GM12878 (cell line): Measurements from ENCODE around the gene ARHGAP26. TPM values are rescaled to one million over a fixed set of nuclear protein-coding genes. Genes with fewer than 3 reads are reported as not detected.

Source experiments
- ATAC-seq: fragments of 200-7000 bp; cut with Tn5 transposase; 3 replicates; pipeline ENCODE4 v1.9.1; 2020; ENCODE audit warnings: mild to moderate bottlenecking, moderate library complexity
- BruUV-seq: library from RNA; stranded (reverse); fragments of 400-500 nt; replicated peaks from 2 replicates; lab custom pipeline; 2021; lab: Mats Ljungman, UMichigan
- CTCF ChIA-PET: fragments of 300-600 bp; sonication (Branson Sonifier 250); formaldehyde crosslinking; extraction: SDS; loops from one replicate; lab custom pipeline; 2021; ENCODE audit warnings: inconsistent platforms; lab: Yijun Ruan, JAX
- POLR2A ChIA-PET: fragments of 350-600 bp; formaldehyde crosslinking; extraction: SDS; loops from one replicate; lab custom pipeline; 2021; ENCODE audit warnings: inconsistent platforms; lab: Charles Lee
- RAD21 ChIA-PET: fragments of 300-600 bp; sonication (Branson Sonifier 250); formaldehyde crosslinking; loops from one replicate; lab custom pipeline; 2023; ENCODE audit warnings: antibody characterized with exemption; ENCODE audit not compliant: unreplicated experiment; lab: Charles Lee
- SMC1A ChIA-PET: fragments of 300-600 bp; sonication (Branson Sonifier 250); formaldehyde crosslinking; loops from one replicate; lab custom pipeline; 2023; ENCODE audit not compliant: unreplicated experiment, uncharacterized antibody; lab: Charles Lee
- DNase-seq: peaks from one replicate; pipeline ENCODE4 v3.0.0-alpha.2; 2011; ENCODE audit warnings: low read depth, low spot score
- FAIRE-seq: peaks from 3 replicates; lab custom pipeline; 2011; peaks lifted over from hg19 to GRCh38; lab: Jason Lieb, UNC
- H2AFZ ChIP-seq: 2 replicates; pipeline ENCODE4 v1.6.0; 2011; ENCODE audit warnings: low read depth, low read length, control low read depth; ENCODE audit not compliant: control insufficient read depth
- H3K27ac ChIP-seq: 2 replicates; pipeline ENCODE4 v1.5.1; 2011; ENCODE audit warnings: control low read depth; ENCODE audit not compliant: control insufficient read depth, insufficient read depth
- H3K27me3 ChIP-seq, 2 experiments: replicated peaks in 1 of 2; 2 replicates each; pipeline versions ENCODE4 v1.6.0 to v1.6.1; 2011; ENCODE audit warnings: low read length in 1 of 2; ENCODE audit not compliant: control insufficient read depth in 2 of 2, insufficient read depth in 2 of 2
- H3K36me3 ChIP-seq, 2 experiments: 2 replicates each; pipeline ENCODE4 v1.5.1; 2011; ENCODE audit warnings: low read length in 1 of 2; ENCODE audit not compliant: control insufficient read depth in 2 of 2, insufficient read depth in 2 of 2
- H3K4me1 ChIP-seq: 2 replicates; pipeline ENCODE4 v1.6.1; 2011; ENCODE audit warnings: mild to moderate bottlenecking, low read length, moderate library complexity, mixed read lengths; ENCODE audit not compliant: control insufficient read depth, insufficient read depth
- H3K4me2 ChIP-seq: 2 replicates; pipeline ENCODE4 v1.6.0; 2011; ENCODE audit warnings: control low read depth; ENCODE audit not compliant: control insufficient read depth, insufficient read depth
- H3K4me3 ChIP-seq: fragments of 200-600 bp; sonication (generic); 2 replicates; pipeline ENCODE4 v1.5.1; 2016
- H3K79me2 ChIP-seq: 2 replicates; pipeline ENCODE4 v1.6.0; 2011; ENCODE audit warnings: low read length; ENCODE audit not compliant: control insufficient read depth, insufficient read depth
- H3K9ac ChIP-seq: 2 replicates; pipeline ENCODE4 v1.8.0; 2011; ENCODE audit warnings: low read length, control low read depth, mixed read lengths; ENCODE audit not compliant: control insufficient read depth, insufficient read depth
- H3K9me3 ChIP-seq: replicated peaks from 3 replicates; pipeline ENCODE4 v1.5.1; 2011; ENCODE audit warnings: mild to moderate bottlenecking, low read length; ENCODE audit not compliant: control insufficient read depth, insufficient read depth
- H4K20me1 ChIP-seq: 2 replicates; pipeline ENCODE4 v1.6.0; 2011; ENCODE audit not compliant: control insufficient read depth, insufficient read depth
- BMI1 ChIP-seq: fragments of 450-650 bp; IDR thresholded peaks from 2 replicates; pipeline ENCODE4 v1.6.1; 2016; ENCODE audit warnings: mild to moderate bottlenecking, moderate library complexity, borderline replicate concordance
- CREB1 ChIP-seq: IDR thresholded peaks from 2 replicates; pipeline ENCODE4 v1.6.1; 2012; ENCODE audit warnings: low read depth, mild to moderate bottlenecking, inconsistent platforms
- EP300 ChIP-seq, 2 experiments: fragments of 150-350 bp in 1 of 2; IDR thresholded peaks; 2 replicates each; pipeline ENCODE4 v1.6.1; 2011 to 2012; ENCODE audit warnings: low read depth in 2 of 2, low read length in 2 of 2, borderline replicate concordance in 1 of 2, improper control_type of control experiment in 1 of 2, inconsistent platforms in 1 of 2; ENCODE audit not compliant: control insufficient read depth in 1 of 2
- KAT2A ChIP-seq: conservative IDR thresholded peaks from 2 replicates; pipeline ENCODE4 v1.6.1; 2011; ENCODE audit warnings: low read depth, low read length; ENCODE audit not compliant: control insufficient read depth
- MTA2 ChIP-seq: fragments of 450-650 bp; IDR thresholded peaks from 2 replicates; pipeline ENCODE4 v1.6.1; 2016; ENCODE audit warnings: low read depth, mild to moderate bottlenecking, moderate library complexity
- NFYB ChIP-seq: IDR thresholded peaks from 2 replicates; pipeline ENCODE4 v1.6.1; 2011; ENCODE audit warnings: low read depth, mild to moderate bottlenecking, low read length, improper control_type of control experiment, moderate library complexity; ENCODE audit not compliant: insufficient read depth
- NR2C2 ChIP-seq: IDR thresholded peaks from 2 replicates; pipeline ENCODE4 v1.6.1; 2011; ENCODE audit warnings: borderline replicate concordance, low read depth; ENCODE audit not compliant: control insufficient read depth, insufficient read length
- NRF1 ChIP-seq: conservative IDR thresholded peaks from 2 replicates; pipeline ENCODE4 v1.6.1; 2011; ENCODE audit warnings: mild to moderate bottlenecking, low read depth, low read length, improper control_type of control experiment
- PAX5 ChIP-seq: IDR thresholded peaks from 2 replicates; pipeline ENCODE4 v1.6.1; 2011; ENCODE audit warnings: low read depth, low read length, borderline replicate concordance
- RAD51 ChIP-seq: fragments of 450-650 bp; IDR thresholded peaks from 2 replicates; pipeline ENCODE4 v1.6.1; 2016; ENCODE audit warnings: moderate library complexity, mild to moderate bottlenecking, inconsistent platforms
- ZNF217 ChIP-seq: fragments of 450-650 bp; IDR thresholded peaks from 2 replicates; pipeline ENCODE4 v1.6.1; 2017; ENCODE audit warnings: antibody characterized with exemption, mild to moderate bottlenecking
- ZZZ3 ChIP-seq: IDR thresholded peaks from 2 replicates; pipeline ENCODE4 v1.6.1; 2011; ENCODE audit warnings: low read depth; ENCODE audit not compliant: control insufficient read depth, insufficient read length
- WGBS: methylation state at CpG from one replicate; pipeline ENCODE4 v1.1.6; 2016; ENCODE audit warnings: low lambda C conversion rate; ENCODE audit not compliant: insufficient replicate concordance, insufficient coverage; ENCODE audit errors: missing lambda C conversion rate; 5-methylcytosine and 5-hydroxymethylcytosine counted together
- in situ Hi-C: fragments of 300-500 bp; cut with MboI; formaldehyde crosslinking; loops from 9 replicates; pipeline ENCODE4 v1.14.3; 2018; ENCODE audit warnings: mixed read lengths
- intact Hi-C: fragments of 100-400 bp; cut with micrococcal nuclease; formaldehyde crosslinking; loops from one replicate; pipeline ENCODE4 v1.14.2; 2022; ENCODE audit not compliant: unreplicated experiment
- polyA plus RNA-seq, 11 experiments: library from polyadenylated mRNA; depleted of rRNA in 4 of 11; unstranded in 6 of 11; stranded (reverse) in 5 of 11; fragments of >200 nt; fragmentation: Nextera tagmentation in 4 of 11; fragmentation: Illumina TruSeq in 1 of 11; extraction: Ambion mirVana in 4 of 11; extraction: Trizol in 1 of 11; gene quantifications; 1 replicate in 1 of 11; 2 replicates in 10 of 11; pipeline versions ENCODE4 v1.2.1 to v1.2.3, GENCODE V29; 2011 to 2016; ENCODE audit warnings: inconsistent platforms in 2 of 11, missing spikeins in 2 of 11, low read depth in 1 of 11
- total RNA-seq, 4 experiments: library from RNA; depleted of rRNA in 3 of 4; stranded (reverse); fragments of >200 nt in 3 of 4; fragmentation: Illumina TruSeq in 1 of 4; extraction: Trizol in 1 of 4; gene quantifications; 2 replicates each; pipeline versions ENCODE4 v1.2.1 to v1.2.3, GENCODE V29; 2013 to 2021
- TF ChIP-seq, protein P1 (sequence below): fragments of 450-650 bp; formaldehyde crosslinking; IDR thresholded peaks from 2 replicates; pipeline ENCODE4 v1.4.0; 2022; ENCODE audit warnings: mild to moderate bottlenecking, moderate library complexity
- TF ChIP-seq, protein P2 (sequence below): fragments of 450-650 bp; IDR thresholded peaks from 2 replicates; pipeline ENCODE4 v1.6.1; 2016; ENCODE audit warnings: mild to moderate bottlenecking
- TF ChIP-seq, protein P3 (sequence below): fragments of 450-650 bp; IDR thresholded peaks from 2 replicates; pipeline ENCODE4 v1.6.1; 2017; ENCODE audit warnings: antibody characterized with exemption, mild to moderate bottlenecking, moderate library complexity

Gene ARHGAP26
- total and polyA plus RNA-seq, 10 of the 15 experiments (the other 5 are each of a cell fraction or from before 2014, with no cell fraction given), result 9.4 to 41.5 (median 19.3) TPM

DNA sequence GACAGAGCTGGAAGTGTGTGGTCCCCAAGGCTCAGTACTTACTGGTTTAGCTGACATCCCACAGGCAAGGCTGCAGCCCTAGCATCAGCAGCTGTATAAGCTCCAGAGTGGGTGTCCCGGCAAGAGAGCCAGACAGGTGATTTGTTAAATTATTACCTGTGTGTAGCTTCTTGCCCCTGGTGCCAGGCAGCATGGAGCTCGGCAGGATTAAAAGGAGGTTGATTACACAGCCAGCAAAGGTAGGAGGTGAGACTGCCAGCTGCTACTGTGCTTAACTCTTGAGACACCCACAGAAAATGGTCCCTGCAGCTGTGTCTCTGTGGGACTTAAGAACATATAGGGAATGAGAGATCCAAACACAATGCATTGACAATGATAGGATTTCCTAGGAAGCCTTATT lies 54.2 kb downstream of the ARHGAP26 start (continued):
- TF ChIP-seq ZZZ3, result no peak
- TF ChIP-seq RAD51, result no peak
- no peak for TF ChIP-seq BMI1
- TF ChIP-seq KAT2A, result no peak
- TF ChIP-seq EP300 (IDR thresholded peaks at IDR 0.05; ENCODE audit: borderline replicate concordance in 1 of 2, control insufficient read depth in 1 of 2, low read depth in 2 of 2, low read length in 2 of 2), result no peak
- TF ChIP-seq, protein P1, sequence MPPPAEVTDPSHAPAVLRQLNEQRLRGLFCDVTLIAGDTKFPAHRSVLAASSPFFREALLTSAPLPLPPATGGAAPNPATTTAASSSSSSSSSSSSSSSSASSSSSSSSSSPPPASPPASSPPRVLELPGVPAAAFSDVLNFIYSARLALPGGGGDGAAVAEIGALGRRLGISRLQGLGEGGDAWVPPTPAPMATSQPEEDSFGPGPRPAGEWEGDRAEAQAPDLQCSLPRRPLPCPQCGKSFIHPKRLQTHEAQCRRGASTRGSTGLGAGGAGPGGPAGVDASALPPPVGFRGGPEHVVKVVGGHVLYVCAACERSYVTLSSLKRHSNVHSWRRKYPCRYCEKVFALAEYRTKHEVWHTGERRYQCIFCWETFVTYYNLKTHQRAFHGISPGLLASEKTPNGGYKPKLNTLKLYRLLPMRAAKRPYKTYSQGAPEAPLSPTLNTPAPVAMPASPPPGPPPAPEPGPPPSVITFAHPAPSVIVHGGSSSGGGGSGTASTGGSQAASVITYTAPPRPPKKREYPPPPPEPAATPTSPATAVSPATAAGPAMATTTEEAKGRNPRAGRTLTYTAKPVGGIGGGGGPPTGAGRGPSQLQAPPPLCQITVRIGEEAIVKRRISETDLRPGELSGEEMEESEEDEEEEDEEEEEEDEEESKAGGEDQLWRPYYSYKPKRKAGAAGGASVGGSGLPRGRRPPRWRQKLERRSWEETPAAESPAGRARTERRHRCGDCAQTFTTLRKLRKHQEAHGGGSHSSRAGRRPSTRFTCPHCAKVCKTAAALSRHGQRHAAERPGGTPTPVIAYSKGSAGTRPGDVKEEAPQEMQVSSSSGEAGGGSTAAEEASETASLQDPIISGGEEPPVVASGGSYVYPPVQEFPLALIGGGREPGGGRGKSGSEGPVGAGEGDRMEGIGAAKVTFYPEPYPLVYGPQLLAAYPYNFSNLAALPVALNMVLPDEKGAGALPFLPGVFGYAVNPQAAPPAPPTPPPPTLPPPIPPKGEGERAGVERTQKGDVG (CRISPR knock-in tag), result no peak
- TF ChIP-seq PAX5, result no peak
- no peak for TF ChIP-seq MTA2

DNA sequence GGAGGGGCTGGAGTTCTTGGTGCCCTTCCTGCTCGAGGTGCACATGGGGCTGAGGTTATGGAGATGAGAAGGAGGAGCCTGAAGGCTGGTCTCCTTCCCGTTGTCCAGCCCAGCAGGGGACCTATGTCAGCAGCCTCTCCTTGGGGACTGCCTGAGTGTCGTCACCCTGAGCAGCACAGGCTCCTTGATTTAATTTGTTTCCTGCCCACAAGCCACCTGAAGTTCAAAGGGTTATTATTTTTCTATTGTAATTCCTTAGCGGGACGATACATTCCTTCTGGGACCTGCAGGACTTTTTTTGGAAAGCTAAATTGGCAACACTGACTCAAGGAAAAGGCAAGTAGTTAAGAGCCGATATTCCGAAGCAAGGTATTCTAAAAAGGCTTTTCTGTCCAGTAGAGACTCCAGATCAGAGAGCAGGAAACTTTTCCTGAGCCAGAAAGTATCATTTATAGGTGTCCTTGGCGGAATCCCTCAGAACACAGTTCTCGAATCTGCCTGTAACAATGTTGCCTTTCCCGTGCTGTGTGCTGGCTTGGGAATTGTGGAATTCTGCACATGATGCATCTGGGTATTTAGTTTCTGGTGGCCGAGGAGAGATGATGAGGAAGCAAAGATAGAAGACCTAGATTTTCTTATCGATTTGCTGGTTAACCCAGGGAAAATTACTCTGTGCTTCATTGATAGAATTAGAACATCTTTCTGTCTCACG lies 55.4 kb downstream of the ARHGAP26 start:
- Histone ChIP-seq H3K4me1 (peaks cover 6% of the 10 kb centered on the region; the same call in 1 of the 2 replicates), H3K4me3 (no peak overlapping the region), H3K79me2 (no peaks in the 10 kb centered on the region), H3K9me3 (no peaks in the 10 kb centered on the region; the same call in 2 of the 3 replicates), H3K9ac (no peak overlapping the region), H3K27ac (no peak overlapping the region), H2AFZ (no peak overlapping the region), H4K20me1 (no peaks in the 10 kb centered on the region), H3K27me3 (no peaks in the 10 kb centered on the region), H3K36me3 (no peaks in the 10 kb centered on the region), H3K4me2 (no peak overlapping the region)
- DNase-seq, result no peak
- ATAC-seq, result no peak
- SMC1A ChIA-PET, result interaction anchor here (1.4 kb wide), 1 partner anchor 26 kb away, joined by 3 read pairs; no protein-coding TSS in a partner anchor
- in situ Hi-C loops (no loop called here), intact Hi-C loops (no loop called here)
- 44% methylated on average over 13 of the region's 13 CpGs for WGBS
- FAIRE-seq, result no peak
- CTCF ChIA-PET, result no interaction called here
- RAD21 ChIA-PET, result no interaction called here
- BruUV-seq, result no TSS peak
- POLR2A ChIA-PET, result no interaction called here
- TF ChIP-seq NR2C2, result no peak
- TF ChIP-seq ZNF217, result no peak
- TF ChIP-seq, protein P2, sequence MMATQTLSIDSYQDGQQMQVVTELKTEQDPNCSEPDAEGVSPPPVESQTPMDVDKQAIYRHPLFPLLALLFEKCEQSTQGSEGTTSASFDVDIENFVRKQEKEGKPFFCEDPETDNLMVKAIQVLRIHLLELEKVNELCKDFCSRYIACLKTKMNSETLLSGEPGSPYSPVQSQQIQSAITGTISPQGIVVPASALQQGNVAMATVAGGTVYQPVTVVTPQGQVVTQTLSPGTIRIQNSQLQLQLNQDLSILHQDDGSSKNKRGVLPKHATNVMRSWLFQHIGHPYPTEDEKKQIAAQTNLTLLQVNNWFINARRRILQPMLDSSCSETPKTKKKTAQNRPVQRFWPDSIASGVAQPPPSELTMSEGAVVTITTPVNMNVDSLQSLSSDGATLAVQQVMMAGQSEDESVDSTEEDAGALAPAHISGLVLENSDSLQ, result no peak
- TF ChIP-seq CREB1, result no peak
- no peak for TF ChIP-seq NFYB
- TF ChIP-seq, protein P3, sequence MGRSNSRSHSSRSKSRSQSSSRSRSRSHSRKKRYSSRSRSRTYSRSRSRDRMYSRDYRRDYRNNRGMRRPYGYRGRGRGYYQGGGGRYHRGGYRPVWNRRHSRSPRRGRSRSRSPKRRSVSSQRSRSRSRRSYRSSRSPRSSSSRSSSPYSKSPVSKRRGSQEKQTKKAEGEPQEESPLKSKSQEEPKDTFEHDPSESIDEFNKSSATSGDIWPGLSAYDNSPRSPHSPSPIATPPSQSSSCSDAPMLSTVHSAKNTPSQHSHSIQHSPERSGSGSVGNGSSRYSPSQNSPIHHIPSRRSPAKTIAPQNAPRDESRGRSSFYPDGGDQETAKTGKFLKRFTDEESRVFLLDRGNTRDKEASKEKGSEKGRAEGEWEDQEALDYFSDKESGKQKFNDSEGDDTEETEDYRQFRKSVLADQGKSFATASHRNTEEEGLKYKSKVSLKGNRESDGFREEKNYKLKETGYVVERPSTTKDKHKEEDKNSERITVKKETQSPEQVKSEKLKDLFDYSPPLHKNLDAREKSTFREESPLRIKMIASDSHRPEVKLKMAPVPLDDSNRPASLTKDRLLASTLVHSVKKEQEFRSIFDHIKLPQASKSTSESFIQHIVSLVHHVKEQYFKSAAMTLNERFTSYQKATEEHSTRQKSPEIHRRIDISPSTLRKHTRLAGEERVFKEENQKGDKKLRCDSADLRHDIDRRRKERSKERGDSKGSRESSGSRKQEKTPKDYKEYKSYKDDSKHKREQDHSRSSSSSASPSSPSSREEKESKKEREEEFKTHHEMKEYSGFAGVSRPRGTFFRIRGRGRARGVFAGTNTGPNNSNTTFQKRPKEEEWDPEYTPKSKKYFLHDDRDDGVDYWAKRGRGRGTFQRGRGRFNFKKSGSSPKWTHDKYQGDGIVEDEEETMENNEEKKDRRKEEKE, result no peak
- TF ChIP-seq NRF1, result no peak
